OCI-LY1 (cell line): ENCODE data around the gene WBP1L.

Experiments
- H2AFZ ChIP-seq: fragments of 200-600 bp; sonication (generic), shearing (Covaris generic); 2 replicates; pipeline ENCODE4 v1.6.0; 2014; ENCODE audit warnings: antibody characterized with exemption, mild to moderate bottlenecking, low read length
- H3F3A ChIP-seq: fragments of 200-600 bp; sonication (generic), shearing (Covaris generic); 2 replicates; pipeline ENCODE4 v1.6.0; 2014; ENCODE audit warnings: mild to moderate bottlenecking, antibody characterized with exemption, low read length, moderate library complexity; ENCODE audit not compliant: insufficient read depth
- H3K27ac ChIP-seq: fragments of 200-600 bp; sonication (generic); 2 replicates; pipeline ENCODE4 v1.5.1; 2014; ENCODE audit warnings: low read length, mixed run types, mild to moderate bottlenecking, low read depth; ENCODE audit not compliant: poor library complexity, severe bottlenecking
- H3K27me3 ChIP-seq: fragments of 200-600 bp; sonication (generic); 2 replicates; pipeline ENCODE4 v1.6.0; 2014; ENCODE audit warnings: antibody characterized with exemption, mild to moderate bottlenecking, low read length, moderate library complexity; ENCODE audit not compliant: insufficient read depth
- H3K36me3 ChIP-seq: fragments of 200-600 bp; sonication (generic); 2 replicates; pipeline ENCODE4 v1.6.1; 2014; ENCODE audit warnings: mild to moderate bottlenecking, antibody characterized with exemption, low read length, moderate library complexity, mixed read lengths; ENCODE audit not compliant: insufficient read depth
- H3K4me1 ChIP-seq: fragments of 200-600 bp; sonication (generic); 2 replicates; pipeline ENCODE4 v1.5.1; 2014; ENCODE audit warnings: mild to moderate bottlenecking, low read length, moderate library complexity; ENCODE audit not compliant: insufficient read depth, severe bottlenecking
- H3K4me2 ChIP-seq: fragments of 200-600 bp; sonication (generic), shearing (Covaris generic); 2 replicates; pipeline ENCODE4 v1.6.1; 2014; ENCODE audit warnings: low read length
- H3K4me3 ChIP-seq: fragments of 200-600 bp; sonication (generic); 2 replicates; pipeline ENCODE4 v1.5.1; 2014; ENCODE audit warnings: low read length, low read depth, mild to moderate bottlenecking, mixed read lengths; ENCODE audit not compliant: poor library complexity, severe bottlenecking
- H3K79me2 ChIP-seq: fragments of 200-600 bp; shearing (Covaris generic); 2 replicates; pipeline ENCODE4 v1.6.1; 2016; ENCODE audit warnings: mixed run types, low read length, mixed read lengths; ENCODE audit not compliant: insufficient read depth
- H3K9ac ChIP-seq: fragments of 200-600 bp; sonication (generic), shearing (Covaris generic); 2 replicates; pipeline ENCODE4 v1.6.1; 2014; ENCODE audit warnings: mild to moderate bottlenecking, low read length, mixed read lengths
- H3K9me2 ChIP-seq: fragments of 200-600 bp; sonication (generic), shearing (Covaris generic); 2 replicates; pipeline ENCODE4 v1.6.1; 2014; ENCODE audit warnings: low read depth, mild to moderate bottlenecking, low read length, mixed read lengths
- H3K9me3 ChIP-seq: fragments of 200-600 bp; shearing (Covaris generic); 2 replicates; pipeline ENCODE4 v1.6.1; 2014; ENCODE audit warnings: low read length, mixed read lengths
- H4K20me1 ChIP-seq: fragments of 200-600 bp; sonication (generic), shearing (Covaris generic); 2 replicates; pipeline ENCODE4 v1.6.0; 2016; ENCODE audit warnings: mild to moderate bottlenecking, low read length; ENCODE audit not compliant: insufficient read depth
- CTCF ChIP-seq: fragments of 200-600 bp; sonication (generic), shearing (Covaris generic); IDR thresholded peaks from 2 replicates; pipeline ENCODE4 v1.5.1; 2017; ENCODE audit warnings: mild to moderate bottlenecking, antibody characterized with exemption, low read length, moderate library complexity, mixed read lengths
- EZH2 ChIP-seq: fragments of 200-600 bp; sonication (generic), shearing (Covaris generic); IDR thresholded peaks from 2 replicates; pipeline ENCODE4 v1.8.0; 2017; ENCODE audit warnings: borderline replicate concordance, mixed run types, mild to moderate bottlenecking, antibody characterized with exemption, low read length, moderate library complexity, mixed read lengths

WBP1L gene

GRCh38 chr10:102752934-102753664, 9.4 kb downstream of the WBP1L start:
- no peak overlapping the region for H3K4me2 ChIP-seq
- H4K20me1 ChIP-seq = no peaks in the 10 kb centered on the region
- no peaks in the 10 kb centered on the region for H3K36me3 ChIP-seq
- no peaks in the 10 kb centered on the region for H3F3A ChIP-seq
- no peak overlapping the region for H3K4me3 ChIP-seq
- no peak overlapping the region for H3K9ac ChIP-seq
- peak overlapping the region; percentile 48 for H3K27ac ChIP-seq
- peaks cover 10% of the 10 kb centered on the region; the same call in 1 of the 2 replicates for H3K79me2 ChIP-seq
- TF ChIP-seq CTCF (peak; percentile 52; the same call in 1 of the 2 replicates), EZH2 (no peak)
- no peaks in the 10 kb centered on the region for H3K9me3 ChIP-seq
- H2AFZ ChIP-seq = no peak overlapping the region
- no peaks in the 10 kb centered on the region for H3K9me2 ChIP-seq
- H3K27me3 ChIP-seq = no peaks in the 10 kb centered on the region
- H3K4me1 ChIP-seq = peaks cover 17% of the 10 kb centered on the region

- Histone ChIP-seq H3K4me2 (no peak overlapping the region), H3K9me2 (no peaks in the 10 kb centered on the region), H3K27me3 (no peaks in the 10 kb centered on the region), H3K27ac (no peak overlapping the region), H3K4me3 (no peak overlapping the region), H3K36me3 (no peaks in the 10 kb centered on the region), H3K9me3 (no peaks in the 10 kb centered on the region), H3K9ac (no peak overlapping the region), H4K20me1 (no peaks in the 10 kb centered on the region), H2AFZ (no peak overlapping the region), H3K79me2 (peaks cover 10% of the 10 kb centered on the region; the same call in 1 of the 2 replicates), H3F3A (no peaks in the 10 kb centered on the region), H3K4me1 (peaks cover 17% of the 10 kb centered on the region)
- no peak for TF ChIP-seq CTCF
Observed at GRCh38 chr10:102753718-102754117, 10.0 kb downstream of the WBP1L start.

GRCh38 chr10:102757323-102757722, 13.6 kb downstream of the WBP1L start:
- H2AFZ ChIP-seq = no peak overlapping the region
- no peak overlapping the region for H3K4me2 ChIP-seq
- no peaks in the 10 kb centered on the region for H3K36me3 ChIP-seq
- no peaks in the 10 kb centered on the region for H4K20me1 ChIP-seq
- no peak overlapping the region for H3K4me3 ChIP-seq
- H3K4me1 ChIP-seq = peaks cover 11% of the 10 kb centered on the region
- peaks cover 10% of the 10 kb centered on the region; the same call in 1 of the 2 replicates for H3K79me2 ChIP-seq
- no peaks in the 10 kb centered on the region for H3K9me2 ChIP-seq
- no peaks in the 10 kb centered on the region for H3K9me3 ChIP-seq
- H3K27me3 ChIP-seq = no peaks in the 10 kb centered on the region
- no peaks in the 10 kb centered on the region for H3F3A ChIP-seq
- H3K9ac ChIP-seq = no peak overlapping the region
- no peak for TF ChIP-seq CTCF
- TF ChIP-seq EZH2 = no peak
- no peak overlapping the region for H3K27ac ChIP-seq
